ENCODE measurements around the gene SOD2.

Gene SOD2

DNA sequence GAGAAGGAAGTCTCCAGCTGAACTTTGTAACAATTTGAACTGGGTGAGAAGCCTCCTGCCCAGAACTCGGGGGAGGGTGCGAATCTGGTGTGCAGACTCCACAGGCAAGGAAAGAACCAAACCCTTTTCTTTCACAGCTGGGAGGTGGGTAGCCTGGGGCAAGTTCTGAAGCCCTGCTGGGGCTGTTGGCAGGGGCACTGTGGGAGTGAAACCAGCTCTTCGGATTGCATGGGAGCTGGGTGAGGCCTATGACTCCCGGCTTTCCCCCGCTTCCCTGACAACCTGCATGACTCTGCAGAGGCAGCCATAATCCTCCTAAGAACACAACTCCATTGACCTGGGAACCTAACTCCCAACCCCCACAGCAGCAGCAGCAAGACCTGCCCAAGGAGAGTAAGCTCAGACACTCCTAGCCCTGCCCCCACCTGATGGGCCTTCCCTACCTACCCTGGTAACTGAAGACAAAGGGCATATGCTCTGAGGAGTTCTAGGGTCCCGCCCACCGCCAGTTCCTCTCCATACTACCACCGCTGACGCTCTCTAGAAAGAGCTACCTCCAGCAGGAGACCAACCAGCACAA is 37.5 kb downstream of the SOD2 start:
- Histone ChIP-seq H3K9ac (ENCODE audit: low read length) (no peak overlapping the region), H3K9me3 (ENCODE audit: insufficient read depth, low read length) (no peaks in the 10 kb centered on the region), H3K27ac (ENCODE audit: low read length) (no peak overlapping the region), H3K4me2 (ENCODE audit: low read length) (no peak overlapping the region), H3K4me1 (ENCODE audit: low read length) (no peaks in the 10 kb centered on the region), H3K79me2 (ENCODE audit: low read length) (no peaks in the 10 kb centered on the region), H3K36me3 (replicated peaks; ENCODE audit: low read depth, low read length) (no peaks in the 10 kb centered on the region), H3K4me3 (ENCODE audit: low read length) (no peak overlapping the region), H2AFZ (ENCODE audit: low read depth, low read length) (no peak overlapping the region), H3K27me3 (ENCODE audit: low read depth, low read length) (no peaks in the 10 kb centered on the region), H4K20me1 (ENCODE audit: insufficient read depth, low read length) (no peaks in the 10 kb centered on the region)
- no peak for TF ChIP-seq EZH2phosphoT487 (IDR thresholded peaks at IDR 0.05; ENCODE audit: low read depth)
- TF ChIP-seq CTCF (IDR thresholded peaks at IDR 0.05; ENCODE audit: low read depth, low read length): no peak

DNA sequence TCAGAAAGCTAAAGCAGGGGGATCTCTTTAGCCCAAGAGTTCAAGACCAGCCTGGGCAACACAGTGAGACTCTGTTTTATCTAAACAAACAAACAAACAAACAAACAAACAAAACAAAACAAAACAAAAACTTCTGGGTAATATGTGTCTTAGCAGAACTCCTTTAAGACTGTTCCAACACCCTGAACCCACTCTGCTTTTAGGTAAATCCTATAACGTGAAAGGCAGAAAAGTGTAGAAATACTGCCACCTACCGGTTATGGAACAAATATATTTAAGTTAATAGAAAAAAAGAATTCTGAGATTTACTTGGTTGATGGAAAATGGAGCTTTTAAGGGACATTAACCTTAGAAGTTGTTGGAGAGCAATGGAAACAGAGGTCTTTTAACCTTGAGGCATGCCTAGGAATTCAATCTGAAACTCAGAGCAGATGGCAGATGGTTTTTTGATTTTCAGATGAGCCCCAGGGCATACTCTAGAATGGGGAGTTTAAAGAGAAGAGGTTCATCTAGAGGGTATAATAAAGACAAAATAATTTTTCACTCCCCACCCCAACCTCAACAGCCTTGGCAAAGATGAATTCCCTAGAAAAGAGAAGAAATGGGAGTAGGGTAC is 38.5 kb downstream of the SOD2 start:
- Histone ChIP-seq H3K9me3 (ENCODE audit: insufficient read depth, low read length) (no peaks in the 10 kb centered on the region), H3K4me2 (ENCODE audit: low read length) (no peak overlapping the region), H2AFZ (ENCODE audit: low read depth, low read length) (no peak overlapping the region), H3K27ac (ENCODE audit: low read length) (no peak overlapping the region), H3K79me2 (ENCODE audit: low read length) (no peaks in the 10 kb centered on the region), H3K36me3 (replicated peaks; ENCODE audit: low read depth, low read length) (no peaks in the 10 kb centered on the region), H3K4me3 (ENCODE audit: low read length) (no peak overlapping the region), H3K9ac (ENCODE audit: low read length) (no peak overlapping the region), H3K4me1 (ENCODE audit: low read length) (no peaks in the 10 kb centered on the region), H3K27me3 (ENCODE audit: low read depth, low read length) (no peaks in the 10 kb centered on the region), H4K20me1 (ENCODE audit: insufficient read depth, low read length) (no peaks in the 10 kb centered on the region)
- no peak for TF ChIP-seq EZH2phosphoT487 (IDR thresholded peaks at IDR 0.05; ENCODE audit: low read depth)
- TF ChIP-seq CTCF (IDR thresholded peaks at IDR 0.05; ENCODE audit: low read depth, low read length): peak; percentile 60

GRCh38 chr6:159650314-159650713 is 42.7 kb downstream of the SOD2 start:
- Histone ChIP-seq H3K27me3 (ENCODE audit: low read depth, low read length) (no peaks in the 10 kb centered on the region), H3K79me2 (ENCODE audit: low read length) (no peaks in the 10 kb centered on the region), H3K9ac (ENCODE audit: low read length) (no peak overlapping the region), H3K4me2 (ENCODE audit: low read length) (no peak overlapping the region), H2AFZ (ENCODE audit: low read depth, low read length) (no peak overlapping the region), H3K4me3 (ENCODE audit: low read length) (no peak overlapping the region), H4K20me1 (ENCODE audit: insufficient read depth, low read length) (no peaks in the 10 kb centered on the region), H3K27ac (ENCODE audit: low read length) (no peak overlapping the region), H3K9me3 (ENCODE audit: insufficient read depth, low read length) (no peaks in the 10 kb centered on the region), H3K36me3 (replicated peaks; ENCODE audit: low read depth, low read length) (no peaks in the 10 kb centered on the region), H3K4me1 (ENCODE audit: low read length) (no peaks in the 10 kb centered on the region; the same call in 1 of the 2 replicates)
- TF ChIP-seq EZH2phosphoT487 (IDR thresholded peaks at IDR 0.05; ENCODE audit: low read depth): no peak
- TF ChIP-seq CTCF (IDR thresholded peaks at IDR 0.05; ENCODE audit: low read depth, low read length): no peak

DNA sequence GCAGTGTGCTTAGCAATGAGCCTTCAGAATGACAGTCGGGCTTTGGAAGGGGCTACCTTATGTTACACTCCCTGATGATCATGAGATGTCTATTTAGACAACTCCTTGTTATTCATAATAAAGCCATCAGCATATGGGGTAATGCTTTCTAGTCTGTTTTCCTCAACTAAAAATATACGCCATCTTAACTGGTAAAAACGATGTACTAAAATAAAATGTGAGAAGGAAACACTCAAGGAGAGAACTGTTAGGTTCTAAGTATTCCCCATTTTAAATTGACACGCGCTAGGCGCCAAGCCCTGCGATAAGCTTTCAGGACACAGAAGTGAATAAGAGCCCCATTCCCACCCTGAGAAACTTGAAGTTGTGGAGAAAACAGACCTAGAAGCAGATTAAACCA is 43.6 kb downstream of the SOD2 start:
- H3K9me3 ChIP-seq (ENCODE audit: insufficient read depth, low read length): no peaks in the 10 kb centered on the region
- H3K4me3 ChIP-seq (ENCODE audit: low read length): no peak overlapping the region
- no peak overlapping the region for H3K4me2 ChIP-seq (ENCODE audit: low read length)
- H3K27me3 ChIP-seq (ENCODE audit: low read depth, low read length): no peaks in the 10 kb centered on the region
- no peaks in the 10 kb centered on the region for H4K20me1 ChIP-seq (ENCODE audit: insufficient read depth, low read length)
- TF ChIP-seq EZH2phosphoT487 (IDR thresholded peaks at IDR 0.05; ENCODE audit: low read depth): no peak
- no peak for TF ChIP-seq CTCF (IDR thresholded peaks at IDR 0.05; ENCODE audit: low read depth, low read length)
- no peaks in the 10 kb centered on the region for H3K36me3 ChIP-seq (replicated peaks; ENCODE audit: low read depth, low read length)
- no peaks in the 10 kb centered on the region for H3K79me2 ChIP-seq (ENCODE audit: low read length)
- H3K4me1 ChIP-seq (ENCODE audit: low read length): no peaks in the 10 kb centered on the region; the same call in 1 of the 2 replicates
- no peak overlapping the region for H3K27ac ChIP-seq (ENCODE audit: low read length)
- no peak overlapping the region for H2AFZ ChIP-seq (ENCODE audit: low read depth, low read length)
- H3K9ac ChIP-seq (ENCODE audit: low read length): no peak overlapping the region
